ENCODE measurements around the gene GNPAT. TPM values are rescaled to one million over a fixed set of nuclear protein-coding genes. Genes with fewer than 3 reads are reported as not detected.

The GNPAT gene
- total and polyA plus RNA-seq, 8 donors = 35.1 to 89.5 (median 71.6) TPM

DNA sequence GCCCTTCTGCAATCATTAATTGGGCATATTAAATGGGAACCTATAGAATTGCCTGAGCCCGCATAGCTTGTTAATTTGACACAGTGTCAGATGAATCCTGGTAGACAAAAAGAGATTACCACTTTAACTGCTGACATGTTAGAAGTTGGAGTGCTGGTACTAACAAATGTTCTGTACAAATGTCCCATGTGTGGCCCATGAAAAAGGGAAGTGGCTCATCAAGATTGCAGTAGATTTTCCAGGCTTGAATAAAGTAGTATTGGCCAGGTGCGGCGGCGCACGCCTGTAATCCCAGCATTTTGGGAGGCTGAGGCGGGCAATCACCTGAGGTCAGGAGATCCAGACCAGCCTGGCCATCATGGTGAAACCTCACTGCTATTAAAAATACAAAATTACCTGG is 45.6 kb downstream of the GNPAT start:
- ATAC-seq (no peak), DNase-seq (no peak)
- H3K27me3 ChIP-seq = no peaks in the 10 kb centered on the region
- H3K9me3 ChIP-seq = no peaks in the 10 kb centered on the region
- intact Hi-C loops (cut with DNase I) = no loop called here
- TF ChIP-seq, protein P1, sequence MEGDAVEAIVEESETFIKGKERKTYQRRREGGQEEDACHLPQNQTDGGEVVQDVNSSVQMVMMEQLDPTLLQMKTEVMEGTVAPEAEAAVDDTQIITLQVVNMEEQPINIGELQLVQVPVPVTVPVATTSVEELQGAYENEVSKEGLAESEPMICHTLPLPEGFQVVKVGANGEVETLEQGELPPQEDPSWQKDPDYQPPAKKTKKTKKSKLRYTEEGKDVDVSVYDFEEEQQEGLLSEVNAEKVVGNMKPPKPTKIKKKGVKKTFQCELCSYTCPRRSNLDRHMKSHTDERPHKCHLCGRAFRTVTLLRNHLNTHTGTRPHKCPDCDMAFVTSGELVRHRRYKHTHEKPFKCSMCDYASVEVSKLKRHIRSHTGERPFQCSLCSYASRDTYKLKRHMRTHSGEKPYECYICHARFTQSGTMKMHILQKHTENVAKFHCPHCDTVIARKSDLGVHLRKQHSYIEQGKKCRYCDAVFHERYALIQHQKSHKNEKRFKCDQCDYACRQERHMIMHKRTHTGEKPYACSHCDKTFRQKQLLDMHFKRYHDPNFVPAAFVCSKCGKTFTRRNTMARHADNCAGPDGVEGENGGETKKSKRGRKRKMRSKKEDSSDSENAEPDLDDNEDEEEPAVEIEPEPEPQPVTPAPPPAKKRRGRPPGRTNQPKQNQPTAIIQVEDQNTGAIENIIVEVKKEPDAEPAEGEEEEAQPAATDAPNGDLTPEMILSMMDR (IDR thresholded peaks at IDR 0.05) = no peak
- no peaks in the 10 kb centered on the region for H3K36me3 ChIP-seq
- H3K4me3 ChIP-seq = no peak overlapping the region
- no peak overlapping the region for H3K27ac ChIP-seq
- no peaks in the 10 kb centered on the region for H3K4me1 ChIP-seq

DNA sequence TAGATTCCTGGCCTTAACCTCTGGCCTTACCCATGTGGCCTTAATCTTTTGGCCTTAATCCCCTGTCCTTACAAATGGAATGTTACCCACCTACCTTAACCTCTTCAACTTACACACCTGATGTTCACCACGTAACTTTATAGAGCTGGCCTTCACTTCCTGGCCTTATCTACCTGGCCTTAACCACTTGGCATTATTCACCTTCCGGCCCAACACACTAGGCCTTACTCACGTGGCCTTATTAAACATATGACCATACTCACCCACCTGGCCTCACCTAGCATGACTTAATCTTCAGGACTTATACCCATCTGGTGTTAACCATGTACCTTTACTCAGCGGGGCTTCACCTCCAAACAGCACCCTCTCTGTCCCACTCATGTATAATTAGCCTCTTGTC is 54.9 kb downstream of the GNPAT start:
- Histone ChIP-seq H3K9me3 (no peaks in the 10 kb centered on the region), H3K27me3 (no peaks in the 10 kb centered on the region), H3K4me3 (no peak overlapping the region), H3K27ac (no peak overlapping the region), H3K36me3 (no peaks in the 10 kb centered on the region), H3K4me1 (no peaks in the 10 kb centered on the region)
- intact Hi-C loops (cut with DNase I) = no loop called here
- DNase-seq (no peak), ATAC-seq (no peak)
- TF ChIP-seq, protein P1 (IDR thresholded peaks at IDR 0.05) = no peak

DNA sequence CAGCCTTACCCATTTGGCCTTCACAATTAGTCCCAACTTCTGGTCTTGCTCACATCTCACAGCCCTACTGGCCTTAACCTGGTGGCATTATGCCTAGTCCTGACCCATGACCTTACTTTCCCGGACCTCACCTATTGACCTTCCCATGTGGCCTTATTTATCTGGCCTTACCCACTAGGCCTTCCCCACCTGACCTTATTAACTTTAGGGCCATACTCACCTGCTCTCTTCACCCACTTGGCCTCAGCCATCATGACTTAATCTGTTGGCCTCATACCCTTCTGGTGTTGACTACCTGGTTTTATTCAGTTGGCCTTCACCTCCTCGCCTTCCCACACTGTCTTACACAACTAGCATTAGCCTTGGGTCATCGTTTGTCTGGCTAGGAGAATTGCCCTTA is 61.0 kb downstream of the GNPAT start:
- Histone ChIP-seq H3K9me3 (no peaks in the 10 kb centered on the region), H3K27ac (no peak overlapping the region), H3K4me3 (no peak overlapping the region), H3K27me3 (no peaks in the 10 kb centered on the region), H3K4me1 (no peaks in the 10 kb centered on the region), H3K36me3 (no peaks in the 10 kb centered on the region)
- no peak for DNase-seq
- no peak for ATAC-seq
- TF ChIP-seq, protein P1 (IDR thresholded peaks at IDR 0.05) = no peak
- intact Hi-C loops (cut with DNase I) = no loop called here

DNA sequence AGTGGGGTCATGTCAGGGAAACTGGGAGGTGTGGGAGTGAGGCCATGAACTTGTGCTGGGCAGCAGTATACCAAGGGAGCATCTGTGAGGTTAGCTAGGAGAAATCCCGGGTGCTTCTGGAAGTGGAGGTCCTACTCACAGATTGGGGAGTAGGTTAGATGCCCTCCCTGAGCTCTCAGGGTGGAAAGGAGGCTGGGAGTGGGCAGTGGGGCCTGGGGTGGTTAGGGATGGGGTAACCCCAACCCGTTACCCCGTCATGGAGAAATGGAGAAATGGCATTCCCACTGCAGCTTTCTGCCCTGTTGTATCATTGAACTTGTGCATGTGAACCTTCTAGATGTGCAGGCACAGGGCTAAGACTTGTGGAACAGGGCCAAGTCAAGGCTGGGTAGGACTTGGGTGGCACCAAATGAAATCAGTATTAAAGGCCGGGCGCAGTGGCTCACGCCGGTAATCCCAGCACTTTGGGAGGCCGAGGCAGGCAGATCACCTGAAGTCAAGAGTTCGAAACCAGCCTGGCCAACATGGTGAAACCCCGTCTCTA is 69.5 kb downstream of the GNPAT start:
- ATAC-seq (no peak), DNase-seq (no peak)
- Histone ChIP-seq H3K4me1 (no peaks in the 10 kb centered on the region), H3K9me3 (no peaks in the 10 kb centered on the region), H3K36me3 (no peaks in the 10 kb centered on the region), H3K27me3 (no peaks in the 10 kb centered on the region), H3K27ac (no peak overlapping the region), H3K4me3 (no peak overlapping the region)
- intact Hi-C loops (cut with DNase I) = no loop called here
- TF ChIP-seq, protein P1 (IDR thresholded peaks at IDR 0.05) = no peak

DNA sequence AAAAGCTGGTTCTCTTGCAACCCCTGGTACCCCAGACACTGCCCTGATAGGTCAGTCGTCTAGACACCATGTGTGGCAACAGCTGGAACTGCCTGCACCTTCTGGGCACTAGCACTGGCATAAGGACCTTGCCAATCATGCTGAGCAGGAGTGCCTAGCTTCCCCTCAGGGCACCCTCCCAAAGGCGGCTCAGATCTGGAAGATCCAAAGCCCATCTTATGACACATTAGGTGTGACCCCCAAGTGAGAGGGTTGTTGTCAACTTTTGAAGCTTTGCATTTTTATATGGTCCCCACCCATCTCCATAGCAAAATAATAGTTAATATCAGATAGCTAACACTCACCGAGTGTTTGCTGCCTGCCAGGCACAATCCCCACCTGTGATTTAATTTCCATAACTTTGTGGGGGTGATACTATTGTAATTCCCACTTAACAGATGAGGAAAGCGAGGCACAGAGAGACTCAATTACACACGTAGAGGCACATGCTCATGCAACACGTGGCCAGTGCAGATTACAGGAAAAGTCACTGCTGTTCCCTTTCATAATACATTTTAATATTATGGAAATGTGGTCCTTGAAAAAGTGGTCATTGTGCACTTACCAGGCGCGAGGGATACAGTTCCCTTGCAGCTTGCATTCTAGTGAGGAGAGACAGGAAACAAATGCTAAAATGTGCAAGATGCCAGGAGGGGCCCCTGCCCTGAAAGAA is 70.9 kb downstream of the GNPAT start:
- Histone ChIP-seq H3K27ac (no peak overlapping the region), H3K4me1 (no peaks in the 10 kb centered on the region), H3K9me3 (no peaks in the 10 kb centered on the region), H3K36me3 (no peaks in the 10 kb centered on the region), H3K4me3 (no peak overlapping the region), H3K27me3 (no peaks in the 10 kb centered on the region)
- DNase-seq (no peak), ATAC-seq (no peak)
- TF ChIP-seq, protein P1 (IDR thresholded peaks at IDR 0.05) = no peak
- intact Hi-C loops (cut with DNase I) = no loop called here

Measured in left lung (tissue), 10 donors.